ENCODE data around the gene APH1B.
"Not testable (repeated sequence)": the region's sequence is repeated elsewhere in the genome, so short reads cannot be mapped to it uniquely, and the experiment has no call there.

The APH1B gene

GRCh38 chr15:63277038-63277892 is at the start of gene APH1B:
TSS of gene APH1B (plus strand) at chr15:63277605. CDS start at chr15:63277624, 19 bp downstream.
- Mint-ChIP-seq H3K4me1 (ENCODE audit: low read depth) (peaks cover 43% of the 10 kb centered on the region), H3K27me3 (no peaks in the 10 kb centered on the region), H3K4me3 (peak within 1 kb of the TSS; percentile 86), H3K9me3 (no peaks in the 10 kb centered on the region), H3K36me3 (ENCODE audit: low read depth) (peaks cover 26% of the 10 kb centered on the region), H3K27ac (peak within 1 kb of the TSS; percentile 93)

GRCh38 chr15:63227689-63228088 is 49.7 kb upstream of the APH1B start:
- Mint-ChIP-seq H3K36me3 (ENCODE audit: low read depth) (peaks cover 59% of the 10 kb centered on the region), H3K27ac (peak overlapping the region; percentile 79), H3K4me1 (ENCODE audit: low read depth) (peaks cover 87% of the 10 kb centered on the region), H3K9me3 (no peaks in the 10 kb centered on the region), H3K27me3 (no peaks in the 10 kb centered on the region), H3K4me3 (no peak overlapping the region)

GRCh38 chr15:63231206-63231605 is 46.2 kb upstream of the APH1B start:
- Mint-ChIP-seq H3K4me1 (ENCODE audit: low read depth) (peaks cover 93% of the 10 kb centered on the region), H3K4me3 (peak overlapping the region; percentile 70), H3K27me3 (no peaks in the 10 kb centered on the region), H3K9me3 (no peaks in the 10 kb centered on the region), H3K27ac (peak overlapping the region; percentile 89), H3K36me3 (ENCODE audit: low read depth) (peaks cover 58% of the 10 kb centered on the region)

GRCh38 chr15:63231706-63232105 is 45.7 kb upstream of the APH1B start:
- H3K27ac Mint-ChIP-seq = peak overlapping the region; percentile 89
- H3K9me3 Mint-ChIP-seq = no peaks in the 10 kb centered on the region
- H3K27me3 Mint-ChIP-seq = no peaks in the 10 kb centered on the region
- H3K4me3 Mint-ChIP-seq = peak overlapping the region; percentile 70
- peaks cover 93% of the 10 kb centered on the region for H3K4me1 Mint-ChIP-seq (ENCODE audit: low read depth)
- H3K36me3 Mint-ChIP-seq (ENCODE audit: low read depth) = peaks cover 56% of the 10 kb centered on the region

GRCh38 chr15:63232405-63232804 is 45.0 kb upstream of the APH1B start:
- Mint-ChIP-seq H3K4me1 (ENCODE audit: low read depth) (peaks cover 93% of the 10 kb centered on the region), H3K9me3 (no peaks in the 10 kb centered on the region), H3K4me3 (peak overlapping the region; percentile 70), H3K36me3 (ENCODE audit: low read depth) (peaks cover 58% of the 10 kb centered on the region), H3K27me3 (no peaks in the 10 kb centered on the region), H3K27ac (peak overlapping the region; percentile 89)

- peaks cover 60% of the 10 kb centered on the region for H3K36me3 Mint-ChIP-seq (ENCODE audit: low read depth)
- no peaks in the 10 kb centered on the region for H3K27me3 Mint-ChIP-seq
- no peaks in the 10 kb centered on the region for H3K9me3 Mint-ChIP-seq
- H3K4me1 Mint-ChIP-seq (ENCODE audit: low read depth) = peaks cover 93% of the 10 kb centered on the region
- no peak overlapping the region for H3K4me3 Mint-ChIP-seq
- H3K27ac Mint-ChIP-seq = no peak overlapping the region
Observed at GRCh38 chr15:63232943-63233342, 44.5 kb upstream of the APH1B start.

GRCh38 chr15:63233667-63234423 is 43.6 kb upstream of the APH1B start:
- Mint-ChIP-seq H3K27me3 (no peaks in the 10 kb centered on the region), H3K4me3 (peak overlapping the region; percentile 30), H3K9me3 (no peaks in the 10 kb centered on the region), H3K27ac (peak overlapping the region; percentile 85), H3K4me1 (ENCODE audit: low read depth) (peaks cover 93% of the 10 kb centered on the region), H3K36me3 (ENCODE audit: low read depth) (peaks cover 56% of the 10 kb centered on the region)

GRCh38 chr15:63234451-63234870 is 42.9 kb upstream of the APH1B start:
- Mint-ChIP-seq H3K36me3 (ENCODE audit: low read depth) (peaks cover 55% of the 10 kb centered on the region), H3K4me1 (ENCODE audit: low read depth) (peaks cover 92% of the 10 kb centered on the region), H3K27ac (peak overlapping the region; percentile 85), H3K27me3 (no peaks in the 10 kb centered on the region), H3K4me3 (peak overlapping the region; percentile 22), H3K9me3 (no peaks in the 10 kb centered on the region)

- H3K27me3 Mint-ChIP-seq = no peaks in the 10 kb centered on the region
- peaks cover 70% of the 10 kb centered on the region for H3K36me3 Mint-ChIP-seq (ENCODE audit: low read depth)
- H3K4me1 Mint-ChIP-seq (ENCODE audit: low read depth) = peaks cover 94% of the 10 kb centered on the region
- H3K4me3 Mint-ChIP-seq = no peak overlapping the region
- H3K27ac Mint-ChIP-seq = peak overlapping the region; percentile 14
- H3K9me3 Mint-ChIP-seq = no peaks in the 10 kb centered on the region
Observed at GRCh38 chr15:63236272-63236671, 41.1 kb upstream of the APH1B start.

- Mint-ChIP-seq H3K4me1 (ENCODE audit: low read depth) (peaks cover 92% of the 10 kb centered on the region), H3K36me3 (ENCODE audit: low read depth) (peaks cover 73% of the 10 kb centered on the region)
- H3K9me3 Mint-ChIP-seq, H3K27ac Mint-ChIP-seq, H3K4me3 Mint-ChIP-seq, H3K27me3 Mint-ChIP-seq: not testable (repeated sequence)
Observed at GRCh38 chr15:63237086-63237485, 40.3 kb upstream of the APH1B start.

- Mint-ChIP-seq H3K27me3 (no peaks in the 10 kb centered on the region), H3K4me3 (no peak overlapping the region), H3K27ac (peak overlapping the region; percentile 79), H3K9me3 (no peaks in the 10 kb centered on the region), H3K36me3 (ENCODE audit: low read depth) (peaks cover 80% of the 10 kb centered on the region), H3K4me1 (ENCODE audit: low read depth) (peaks cover 91% of the 10 kb centered on the region)
Observed at GRCh38 chr15:63238171-63238570, 39.2 kb upstream of the APH1B start.

GRCh38 chr15:63238796-63239195 is 38.6 kb upstream of the APH1B start:
- no peak overlapping the region for H3K4me3 Mint-ChIP-seq
- peak overlapping the region; percentile 74 for H3K27ac Mint-ChIP-seq
- peaks cover 91% of the 10 kb centered on the region for H3K4me1 Mint-ChIP-seq (ENCODE audit: low read depth)
- H3K9me3 Mint-ChIP-seq = no peaks in the 10 kb centered on the region
- H3K36me3 Mint-ChIP-seq (ENCODE audit: low read depth) = peaks cover 80% of the 10 kb centered on the region
- H3K27me3 Mint-ChIP-seq = no peaks in the 10 kb centered on the region

- H3K36me3 Mint-ChIP-seq (ENCODE audit: low read depth) = peaks cover 80% of the 10 kb centered on the region
- no peaks in the 10 kb centered on the region for H3K9me3 Mint-ChIP-seq
- no peaks in the 10 kb centered on the region for H3K27me3 Mint-ChIP-seq
- H3K4me1 Mint-ChIP-seq (ENCODE audit: low read depth) = peaks cover 91% of the 10 kb centered on the region
- no peak overlapping the region for H3K4me3 Mint-ChIP-seq
- H3K27ac Mint-ChIP-seq = peak overlapping the region; percentile 26
Observed at GRCh38 chr15:63240109-63240508, 37.3 kb upstream of the APH1B start.

- no peaks in the 10 kb centered on the region for H3K9me3 Mint-ChIP-seq
- H3K36me3 Mint-ChIP-seq (ENCODE audit: low read depth) = peaks cover 82% of the 10 kb centered on the region
- H3K27ac Mint-ChIP-seq = no peak overlapping the region
- H3K4me3 Mint-ChIP-seq = no peak overlapping the region
- H3K4me1 Mint-ChIP-seq (ENCODE audit: low read depth) = peaks cover 92% of the 10 kb centered on the region
- H3K27me3 Mint-ChIP-seq = no peaks in the 10 kb centered on the region
Observed at GRCh38 chr15:63241316-63241715, 36.1 kb upstream of the APH1B start.

GRCh38 chr15:63243101-63243500 is 34.3 kb upstream of the APH1B start:
- peaks cover 90% of the 10 kb centered on the region for H3K4me1 Mint-ChIP-seq (ENCODE audit: low read depth)
- peaks cover 82% of the 10 kb centered on the region for H3K36me3 Mint-ChIP-seq (ENCODE audit: low read depth)

More at GRCh38 chr15:63243101-63243500, 34.3 kb upstream of the APH1B start:
- Mint-ChIP-seq H3K27ac (peak overlapping the region; percentile 86), H3K4me3 (no peak overlapping the region), H3K27me3 (no peaks in the 10 kb centered on the region), H3K9me3 (no peaks in the 10 kb centered on the region)

All from stimulated activated naive CD8-positive, alpha-beta T cell treated with anti-CD3 and anti-CD28 coated beads, Interleukin-15, Interleukin-2, amounts not matched to agents 100 ng/mL and 50 ng/mL, for 24 hours (primary cell).